NCI-H748 (cell line): ENCODE data around the gene ZFP3.
"Not testable (repeated sequence)": the region's sequence is repeated elsewhere in the genome, so short reads cannot be mapped to it uniquely, and the experiment has no call there.

ENCODE experiments used
- DNase-seq: peaks from one replicate; lab custom pipeline; 2025; ENCODE audit not compliant: unreplicated experiment; lab: John Stamatoyannopoulos, UW

ZFP3 gene

GRCh38 chr17:5123343-5124124 is 45.3 kb downstream of the ZFP3 start:
- no peak for DNase-seq

DNA sequence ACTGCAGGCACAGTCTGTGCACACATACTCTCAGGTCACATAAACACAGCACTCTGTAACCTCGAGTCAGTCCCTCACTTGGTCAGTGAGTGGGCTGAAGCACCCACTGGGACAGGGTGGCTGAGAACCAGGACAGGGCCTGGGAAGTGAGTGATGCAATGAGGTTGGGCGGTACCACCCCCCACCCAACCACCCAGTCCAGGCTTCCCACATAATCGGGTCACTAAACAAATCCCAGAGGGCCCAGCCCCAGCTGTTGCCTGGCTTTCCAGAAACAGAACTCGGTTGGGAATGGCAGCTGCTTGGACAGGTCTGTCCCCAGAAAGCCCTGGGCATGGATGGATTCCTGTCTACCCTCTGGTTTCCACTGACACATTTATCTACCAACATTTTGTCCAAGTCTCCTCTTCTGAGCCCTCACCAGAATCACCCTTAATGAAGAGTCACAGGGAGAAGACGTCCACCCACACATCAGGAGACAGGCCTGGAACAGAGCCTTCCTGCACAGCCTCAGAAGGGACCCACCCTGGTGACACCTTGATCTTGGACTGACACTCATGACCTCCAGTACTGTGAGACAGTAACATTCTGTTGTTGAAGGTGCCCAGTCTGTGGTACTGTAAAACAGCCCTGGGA is 46.0 kb downstream of the ZFP3 start:
- not testable (repeated sequence) for DNase-seq

DNA sequence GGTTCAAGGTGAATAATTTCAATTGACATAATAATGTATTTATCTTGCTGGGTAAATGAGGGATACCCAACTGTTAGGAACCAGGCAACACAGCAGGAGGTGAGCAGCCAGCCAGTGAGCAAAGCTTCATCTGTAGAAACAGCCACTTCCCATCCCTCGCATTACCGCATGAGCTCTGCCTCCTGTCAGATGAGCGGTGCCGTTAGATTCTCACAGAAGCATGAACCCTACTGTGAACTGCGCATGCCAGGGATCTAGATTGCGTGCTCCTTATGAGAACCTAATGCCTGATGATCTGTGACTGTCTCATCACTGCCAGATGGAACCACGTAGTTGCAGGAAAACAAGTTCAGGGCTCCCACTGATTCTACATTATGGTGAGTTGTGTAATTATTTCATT is 46.6 kb downstream of the ZFP3 start:
- not testable (repeated sequence) for DNase-seq

DNA sequence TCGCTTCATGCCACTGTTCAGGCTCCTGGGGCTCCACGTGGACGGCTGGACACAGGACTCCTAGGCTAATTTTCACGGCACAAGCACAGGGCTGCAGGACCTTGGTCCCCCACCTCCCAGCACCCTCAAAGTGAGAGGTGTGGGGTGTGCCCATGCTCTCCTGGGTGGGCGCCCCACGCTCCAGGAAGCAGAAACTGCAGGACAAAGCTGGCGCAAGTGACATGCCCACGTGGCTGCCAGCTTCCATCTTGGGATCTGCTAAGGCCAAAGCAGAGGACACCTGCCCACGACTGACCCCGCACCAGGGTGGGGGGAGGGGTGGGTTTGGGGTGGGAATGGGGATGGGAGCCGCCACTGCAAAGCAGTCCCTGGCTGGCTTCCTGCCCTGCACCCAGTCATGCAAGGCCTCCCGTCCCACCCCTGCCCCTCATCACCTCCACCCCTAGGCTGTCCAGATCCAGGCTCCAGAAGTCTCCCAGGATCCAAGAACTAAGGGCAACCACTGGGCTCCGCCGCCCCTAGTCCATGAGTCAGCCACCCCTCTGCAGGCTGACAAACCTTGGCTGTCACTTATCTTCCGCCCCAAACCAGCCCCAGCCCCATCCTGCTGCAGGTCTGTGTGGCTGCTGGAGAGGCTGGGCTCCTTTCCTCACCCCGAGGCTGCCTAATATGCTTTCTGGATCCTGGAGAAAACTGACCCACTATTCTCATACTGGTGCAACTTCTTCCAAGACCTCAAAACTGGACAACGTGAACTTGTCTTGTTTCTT is 48.6 kb downstream of the ZFP3 start:
- DNase-seq, result no peak

GRCh38 chr17:5127910-5128309 is 49.6 kb downstream of the ZFP3 start:
- DNase-seq, result no peak

GRCh38 chr17:5128387-5128786 is 50.1 kb downstream of the ZFP3 start:
- DNase-seq, result not testable (repeated sequence)

GRCh38 chr17:5128905-5129535 is 50.8 kb downstream of the ZFP3 start:
- DNase-seq, result no peak

DNA sequence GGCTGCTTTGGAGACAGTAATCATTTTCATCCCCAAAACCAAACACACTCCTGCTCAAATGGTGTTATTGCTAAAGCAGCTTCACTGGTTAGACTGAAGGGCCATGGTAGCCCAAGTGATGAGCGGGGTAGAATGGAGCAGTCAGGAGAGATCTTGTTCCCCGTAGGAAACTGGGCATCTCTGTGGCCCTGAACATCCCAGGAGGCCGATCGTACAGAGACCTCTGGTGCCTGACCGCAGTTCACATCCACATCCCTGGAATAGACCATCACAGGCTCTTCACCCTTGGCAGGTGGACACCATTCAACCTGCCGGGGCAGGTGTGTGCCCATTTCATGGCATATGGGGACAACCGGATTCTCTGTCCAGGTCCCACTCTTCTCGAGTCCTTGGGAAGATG is 51.5 kb downstream of the ZFP3 start:
- not testable (repeated sequence) for DNase-seq

DNA sequence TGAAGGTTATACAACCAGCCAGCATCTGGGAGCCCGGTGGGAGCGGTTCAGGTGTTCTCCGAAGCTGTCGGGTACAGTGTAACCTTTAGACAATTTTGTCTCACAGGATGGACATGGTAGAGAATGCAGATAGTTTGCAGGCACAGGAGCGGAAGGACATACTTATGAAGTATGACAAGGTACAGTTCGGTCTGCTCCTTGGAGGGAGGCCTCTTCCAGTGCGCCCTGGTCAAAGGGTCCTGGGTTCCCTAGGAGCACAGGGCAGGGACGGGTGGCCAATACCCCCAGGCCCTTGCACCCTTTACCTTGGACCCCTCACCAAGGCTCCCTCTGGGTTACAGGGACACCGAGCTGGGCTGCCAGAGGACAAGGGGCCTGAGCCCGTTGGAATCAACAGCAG is 52.0 kb downstream of the ZFP3 start:
- DNase-seq, result not testable (repeated sequence)

- not testable (repeated sequence) for DNase-seq
These were observed 52.4 kb downstream of the ZFP3 start for GRCh38 chr17:5130687-5131086.

DNA sequence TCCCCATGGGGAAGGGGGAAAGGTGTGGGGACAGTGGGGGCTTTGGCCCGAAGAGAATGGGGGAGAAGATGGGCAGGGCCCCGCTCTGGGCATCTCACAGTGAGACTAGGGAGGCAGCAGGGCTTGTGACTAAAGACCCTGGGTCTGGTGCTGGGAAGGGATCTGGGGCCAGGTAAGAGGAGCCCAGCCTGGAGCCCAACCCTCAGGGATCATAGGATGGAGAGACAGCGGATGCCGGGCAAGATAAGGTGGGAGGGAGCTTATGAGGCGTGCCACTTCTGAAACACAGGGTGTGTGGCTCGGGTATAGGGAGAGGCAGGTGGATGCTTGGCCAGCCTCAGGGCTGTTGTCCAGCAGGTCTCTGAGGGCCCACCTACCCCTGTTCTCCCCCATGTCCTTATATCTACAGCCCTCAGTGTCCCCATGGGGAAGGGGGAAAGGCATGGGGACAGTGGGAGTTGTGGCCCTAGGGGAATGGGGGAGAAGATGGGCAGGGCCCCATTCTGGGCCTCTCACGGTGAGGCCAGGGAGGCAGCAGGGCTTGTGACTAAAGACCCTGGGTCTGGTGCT is 53.0 kb downstream of the ZFP3 start:
- no peak for DNase-seq

DNA sequence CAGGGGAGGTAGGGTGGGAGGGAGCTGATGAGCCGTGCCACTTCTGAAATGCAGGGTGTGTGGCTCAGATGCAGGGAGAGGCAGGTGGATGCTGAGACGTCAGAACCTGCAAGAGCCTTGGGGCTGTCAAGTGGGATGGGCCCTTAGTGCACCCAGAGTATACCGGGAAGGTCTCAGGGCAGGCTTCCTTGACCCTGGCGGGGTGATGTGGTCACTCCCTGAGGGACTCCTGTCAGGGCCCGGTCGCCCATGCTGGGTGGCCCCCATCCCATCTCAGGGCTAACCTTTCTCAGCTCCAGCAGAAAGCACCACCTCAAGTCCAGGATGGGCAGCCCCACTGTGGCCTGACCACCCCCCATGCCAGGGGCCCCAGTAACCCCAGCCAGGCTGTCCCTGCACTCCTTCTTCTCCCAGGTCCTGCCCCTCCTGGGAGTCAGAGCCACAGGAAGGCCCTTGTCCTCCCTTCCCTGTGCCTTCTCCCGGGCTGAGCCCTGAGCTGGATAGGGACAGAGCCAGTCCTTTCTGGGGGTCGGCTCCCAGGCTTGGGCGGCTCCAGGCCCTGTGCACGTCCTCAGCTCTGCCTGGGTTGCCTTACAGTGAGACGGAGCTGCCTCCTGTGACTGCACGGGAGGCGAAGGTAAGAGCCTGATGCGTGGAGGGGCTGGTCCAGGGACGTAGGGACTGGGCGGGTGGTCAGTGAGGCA is 53.7 kb downstream of the ZFP3 start:
- not testable (repeated sequence) for DNase-seq

GRCh38 chr17:5132503-5133225 is 54.4 kb downstream of the ZFP3 start:
- DNase-seq, result not testable (repeated sequence)

GRCh38 chr17:5133311-5133710 is 55.0 kb downstream of the ZFP3 start:
- DNase-seq, result no peak

DNA sequence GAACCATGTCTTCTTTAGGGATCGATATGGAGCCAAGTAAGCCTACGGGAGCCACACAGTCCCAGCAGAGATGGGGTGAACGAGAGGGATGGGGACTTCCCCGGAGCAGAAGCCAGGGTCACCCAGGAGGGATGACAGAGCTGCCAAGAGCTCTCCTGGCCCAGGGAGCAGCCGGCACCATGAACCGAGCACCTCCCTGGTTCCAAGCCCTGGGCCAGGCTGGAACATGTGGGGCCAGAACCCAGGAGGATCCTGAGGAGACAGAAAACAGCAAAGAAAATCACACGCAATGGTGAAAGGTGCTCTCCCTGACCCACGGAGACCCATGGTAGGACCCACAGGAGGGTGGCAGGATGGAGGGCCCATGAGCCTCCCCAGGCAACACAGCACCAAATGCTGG is 55.7 kb downstream of the ZFP3 start:
- not testable (repeated sequence) for DNase-seq

DNA sequence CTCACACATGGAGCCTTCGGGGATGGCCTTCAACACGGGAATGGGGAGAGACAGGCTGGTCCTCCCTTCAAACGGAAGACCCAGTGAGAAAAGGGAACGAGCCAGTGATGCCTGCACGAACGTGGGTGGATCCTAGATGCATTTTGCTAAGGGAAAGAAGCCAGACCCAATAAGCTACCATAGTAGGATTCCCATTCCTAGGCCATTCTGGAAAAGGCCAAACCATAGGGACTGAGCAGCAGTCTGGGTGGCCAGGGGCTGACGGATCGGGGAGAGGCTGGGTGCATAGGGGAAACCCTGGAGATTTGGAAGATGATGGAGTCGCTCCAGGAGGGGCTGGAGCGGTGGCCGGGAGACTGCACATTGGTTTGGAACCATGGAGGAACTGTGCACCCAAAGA is 56.3 kb downstream of the ZFP3 start:
- not testable (repeated sequence) for DNase-seq

DNA sequence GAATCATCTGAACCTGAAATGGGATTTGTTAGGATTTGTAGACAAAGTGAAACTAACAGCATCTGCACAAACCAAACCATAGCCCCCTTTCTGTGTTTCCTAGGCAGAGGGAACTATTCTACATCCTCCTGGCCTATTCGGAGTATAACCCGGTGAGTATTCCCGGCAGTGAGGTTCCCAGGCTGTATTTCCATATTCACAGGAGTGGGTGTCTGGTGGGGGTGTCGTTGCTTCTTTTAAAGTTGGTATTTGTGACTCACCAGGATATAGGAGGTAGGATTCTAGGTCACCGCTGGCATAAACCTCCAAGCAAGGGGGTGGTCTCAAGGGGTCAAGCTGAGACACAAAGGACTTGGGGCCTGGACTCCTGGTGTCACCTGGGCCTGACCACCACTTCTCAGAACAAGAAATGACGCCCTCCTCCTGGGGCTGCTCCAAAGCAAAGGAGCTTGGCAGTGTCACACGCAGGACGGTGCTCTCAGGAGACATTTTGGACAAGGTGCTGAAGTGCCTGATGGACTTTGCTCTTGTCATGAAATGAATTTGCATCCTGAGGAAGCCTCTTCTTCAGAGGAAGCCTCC is 57.0 kb downstream of the ZFP3 start:
- not testable (repeated sequence) for DNase-seq

GRCh38 chr17:5135726-5136579 is 57.7 kb downstream of the ZFP3 start:
- no peak for DNase-seq
